Amygdala (tissue), 56 donors: ENCODE measurements around the gene STAC.
"Not testable (repeated sequence)": the region's sequence is repeated elsewhere in the genome, so short reads cannot be mapped to it uniquely, and the experiment has no call there.

Experiments
- DNase-seq, 56 donors: peaks; one replicate each; lab custom pipeline; 2025; lab: John Stamatoyannopoulos, UW

The STAC gene

GRCh38 chr3:36562945-36563344, 182.6 kb downstream of the STAC start:
- no peak for DNase-seq

GRCh38 chr3:36575241-36575640, 194.9 kb downstream of the STAC start:
- no peak for DNase-seq

- DNase-seq, result not testable (repeated sequence)
Measured at GRCh38 chr3:36578418-36578817, 198.1 kb downstream of the STAC start.

- DNase-seq, result no peak
Measured at GRCh38 chr3:36579746-36580145, 199.4 kb downstream of the STAC start.

- DNase-seq, result no peak
Measured at GRCh38 chr3:36580716-36581115, 200.4 kb downstream of the STAC start.

- no peak for DNase-seq
Measured at GRCh38 chr3:36591959-36592358, 211.7 kb downstream of the STAC start.

GRCh38 chr3:36595511-36595910, 215.2 kb downstream of the STAC start:
- DNase-seq, result no peak

- DNase-seq, result no peak
Measured at GRCh38 chr3:36596419-36596818, 216.1 kb downstream of the STAC start.

- DNase-seq, result no peak
Measured at GRCh38 chr3:36597422-36597821, 217.1 kb downstream of the STAC start.
